SU-DHL-6 (cell line): Measurements from ENCODE around the gene TMEM82.

Source experiments
- EZH2phosphoT487 ChIP-seq: fragments of 200-600 bp; sonication (generic), shearing (Covaris generic); conservative IDR thresholded peaks from 2 replicates; pipeline ENCODE4 v1.6.1; 2018; ENCODE audit warnings: mild to moderate bottlenecking, antibody characterized with exemption, low read length, moderate library complexity, mixed read lengths
- TF ChIP-seq, protein P1 (sequence below): fragments of 200-600 bp; sonication (generic); IDR thresholded peaks from one replicate; pipeline ENCODE4 v1.5.1; 2017; ENCODE audit warnings: antibody characterized with exemption, mild to moderate bottlenecking, low read length, moderate library complexity; ENCODE audit not compliant: insufficient read depth, poor library complexity, severe bottlenecking

DNA sequence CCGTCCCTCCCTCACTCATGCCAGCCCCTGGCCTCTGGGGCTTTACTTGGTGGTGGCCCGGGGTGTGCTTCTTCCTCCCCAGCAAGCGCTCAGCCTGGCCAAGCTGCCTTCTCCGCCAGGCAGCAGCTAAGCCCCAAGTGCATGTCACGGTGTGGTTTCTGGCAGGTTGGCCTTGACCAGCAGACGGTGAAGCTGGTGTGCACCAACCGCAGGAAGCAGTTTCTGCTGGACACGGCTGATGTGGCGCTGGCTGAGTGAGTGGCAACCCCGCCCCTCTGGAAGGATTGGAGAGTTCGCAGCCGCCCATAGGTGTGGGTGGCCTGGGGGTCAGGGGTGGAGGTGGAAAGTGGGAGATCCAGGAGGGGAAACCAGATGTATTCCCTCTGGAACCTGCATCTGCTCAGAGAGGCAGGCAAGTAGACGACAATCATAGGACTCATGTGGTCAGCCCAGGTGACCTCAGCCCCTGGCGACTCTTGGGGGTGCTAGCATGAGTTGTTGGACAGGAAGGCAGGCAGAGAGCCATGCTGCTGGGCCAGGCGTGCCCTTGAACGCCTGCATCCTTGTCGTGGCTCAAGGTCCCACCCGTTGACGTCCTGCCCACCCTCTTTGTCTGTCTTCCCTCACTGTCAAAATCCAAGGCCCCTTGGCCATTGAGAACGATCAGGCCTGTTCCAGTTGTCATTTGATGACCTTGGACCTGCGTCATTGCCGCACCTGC is 13.2 kb upstream of the TMEM82 start:
- TF ChIP-seq, protein P1, sequence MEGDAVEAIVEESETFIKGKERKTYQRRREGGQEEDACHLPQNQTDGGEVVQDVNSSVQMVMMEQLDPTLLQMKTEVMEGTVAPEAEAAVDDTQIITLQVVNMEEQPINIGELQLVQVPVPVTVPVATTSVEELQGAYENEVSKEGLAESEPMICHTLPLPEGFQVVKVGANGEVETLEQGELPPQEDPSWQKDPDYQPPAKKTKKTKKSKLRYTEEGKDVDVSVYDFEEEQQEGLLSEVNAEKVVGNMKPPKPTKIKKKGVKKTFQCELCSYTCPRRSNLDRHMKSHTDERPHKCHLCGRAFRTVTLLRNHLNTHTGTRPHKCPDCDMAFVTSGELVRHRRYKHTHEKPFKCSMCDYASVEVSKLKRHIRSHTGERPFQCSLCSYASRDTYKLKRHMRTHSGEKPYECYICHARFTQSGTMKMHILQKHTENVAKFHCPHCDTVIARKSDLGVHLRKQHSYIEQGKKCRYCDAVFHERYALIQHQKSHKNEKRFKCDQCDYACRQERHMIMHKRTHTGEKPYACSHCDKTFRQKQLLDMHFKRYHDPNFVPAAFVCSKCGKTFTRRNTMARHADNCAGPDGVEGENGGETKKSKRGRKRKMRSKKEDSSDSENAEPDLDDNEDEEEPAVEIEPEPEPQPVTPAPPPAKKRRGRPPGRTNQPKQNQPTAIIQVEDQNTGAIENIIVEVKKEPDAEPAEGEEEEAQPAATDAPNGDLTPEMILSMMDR, result no peak
- no peak for TF ChIP-seq EZH2phosphoT487
